HFFc6 (cell line): ENCODE data around the gene CPVL. TPM values are rescaled to one million over a fixed set of nuclear protein-coding genes. Genes with fewer than 3 reads are reported as not detected.

Source experiments
- DNase-seq: peaks from one replicate; pipeline ENCODE4 v3.0.0-alpha.2; 2018
- H3K27ac Mint-ChIP-seq: 2 replicates; pipeline ENCODE4 v1.8.0; 2020; ENCODE audit warnings: mild to moderate bottlenecking, mixed read lengths
- H3K27me3 Mint-ChIP-seq: 2 replicates; pipeline ENCODE4 v1.8.0; 2021; ENCODE audit warnings: mild to moderate bottlenecking, moderate library complexity, mixed read lengths; ENCODE audit not compliant: insufficient read depth
- H3K36me3 Mint-ChIP-seq: 2 replicates; pipeline ENCODE4 v1.8.0; 2021; ENCODE audit warnings: low read depth, mixed read lengths
- H3K4me1 Mint-ChIP-seq: 2 replicates; pipeline ENCODE4 v1.8.0; 2020; ENCODE audit warnings: low read depth, mixed read lengths
- H3K4me3 Mint-ChIP-seq: 2 replicates; pipeline ENCODE4 v1.8.0; 2020; ENCODE audit warnings: mild to moderate bottlenecking, moderate library complexity, mixed read lengths
- H3K9me3 Mint-ChIP-seq: 2 replicates; pipeline ENCODE4 v1.8.0; 2020; ENCODE audit warnings: mild to moderate bottlenecking, mixed read lengths
- CTCF ChIP-seq: fragments of 200-600 bp; sonication (generic); IDR thresholded peaks from 2 replicates; pipeline ENCODE4 v1.5.0; 2021; ENCODE audit warnings: antibody characterized with exemption, mild to moderate bottlenecking
- total RNA-seq, 6 experiments: library from RNA; stranded (reverse); fragmentation: NEBNext Ultra II Directional; extraction: Animal tissue kit (Norgen Biotek cat#: 25700); gene quantifications; 2 replicates in 1 of 6; 3 replicates in 5 of 6; pipeline ENCODE4 v1.2.3, GENCODE V29; 2021

The CPVL gene
- total RNA-seq, 6 experiments from 2014 or later = not detected

- Mint-ChIP-seq H3K27me3 (peaks cover 6% of the 10 kb centered on the region; the same call in 1 of the 2 replicates), H3K4me3 (no peak overlapping the region), H3K36me3 (no peaks in the 10 kb centered on the region), H3K4me1 (no peaks in the 10 kb centered on the region), H3K27ac (no peak overlapping the region), H3K9me3 (no peaks in the 10 kb centered on the region)
- no peak for DNase-seq
- no peak for TF ChIP-seq CTCF
These were observed 38.3 kb upstream of the CPVL start for GRCh38 chr7:29184599-29184998.

DNA sequence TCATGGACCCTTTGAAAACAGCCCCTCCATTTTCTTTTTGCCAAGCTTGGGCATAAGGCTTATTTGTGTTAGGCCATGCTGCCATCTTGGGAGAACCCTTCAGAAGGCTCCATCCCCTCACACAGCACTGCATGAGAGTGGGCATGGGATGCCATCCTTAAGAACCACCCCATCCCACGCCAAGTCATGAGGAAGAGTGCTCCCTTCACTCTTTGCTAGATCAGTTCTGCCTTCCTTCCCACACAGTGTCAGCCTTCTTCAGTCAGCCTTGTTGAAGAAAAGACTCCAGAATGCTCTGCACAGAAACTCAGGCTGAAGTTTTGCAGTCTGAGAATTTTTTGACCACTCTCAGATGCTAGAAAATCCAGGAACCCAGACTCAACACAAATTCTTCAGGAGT is 32.8 kb upstream of the CPVL start:
- Mint-ChIP-seq H3K9me3 (peaks cover 8% of the 10 kb centered on the region), H3K36me3 (no peaks in the 10 kb centered on the region), H3K27me3 (peaks cover 3% of the 10 kb centered on the region), H3K4me1 (no peaks in the 10 kb centered on the region), H3K4me3 (no peak overlapping the region), H3K27ac (no peak overlapping the region)
- no peak for DNase-seq
- no peak for TF ChIP-seq CTCF

DNA sequence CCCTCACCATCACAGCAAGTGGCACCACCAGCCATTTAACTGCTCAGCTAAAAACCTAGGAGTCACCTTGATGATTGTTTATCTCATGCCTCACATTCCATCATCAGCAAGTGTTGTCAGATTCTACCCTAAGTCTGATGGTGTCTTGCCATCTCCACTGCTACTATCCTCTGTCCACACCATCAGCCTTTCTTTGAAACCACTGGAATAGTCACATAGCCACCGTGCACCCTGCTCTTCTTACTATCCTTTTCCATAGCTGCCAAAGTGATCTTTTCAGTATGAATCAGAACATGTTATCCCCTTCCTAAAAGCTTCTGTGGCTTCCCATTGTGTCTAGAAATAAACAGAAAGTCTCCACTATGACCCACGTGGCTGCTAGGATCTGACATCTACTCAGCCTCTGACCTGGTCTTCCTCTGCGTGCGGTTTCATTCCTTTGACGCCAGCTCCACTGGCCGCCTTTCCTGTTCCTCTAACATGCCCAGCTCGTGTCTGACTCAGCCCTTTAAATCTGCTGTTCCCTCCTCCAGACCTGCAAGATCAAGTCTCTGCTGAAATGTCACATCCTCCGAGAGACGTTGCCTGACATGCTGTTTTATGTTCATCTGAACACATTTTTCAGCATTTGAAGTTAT is 31.7 kb upstream of the CPVL start:
- H3K27ac Mint-ChIP-seq = no peak overlapping the region
- H3K27me3 Mint-ChIP-seq = peaks cover 3% of the 10 kb centered on the region
- H3K36me3 Mint-ChIP-seq = no peaks in the 10 kb centered on the region
- H3K4me3 Mint-ChIP-seq = no peak overlapping the region
- H3K4me1 Mint-ChIP-seq = no peaks in the 10 kb centered on the region
- peaks cover 15% of the 10 kb centered on the region for H3K9me3 Mint-ChIP-seq
- TF ChIP-seq CTCF = no peak
- no peak for DNase-seq

DNA sequence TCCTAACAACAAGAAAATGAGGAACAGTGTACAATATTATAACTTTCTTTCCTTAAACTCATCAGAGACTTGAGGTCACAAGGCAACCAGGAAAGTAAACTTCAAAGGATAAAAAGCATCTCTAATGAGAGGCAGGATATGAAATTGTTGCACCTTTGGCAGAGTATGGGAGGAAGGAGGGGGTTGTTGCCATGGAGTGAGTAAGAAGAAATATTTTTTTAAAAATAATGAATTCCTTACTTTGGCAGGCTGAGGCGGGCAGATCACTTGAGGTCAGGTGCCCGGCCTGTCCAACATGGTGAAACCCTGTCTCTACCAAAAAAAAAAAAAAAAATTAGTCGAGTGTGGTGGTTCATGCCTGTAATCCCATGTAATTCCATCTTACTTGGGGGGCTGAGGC is 27.1 kb upstream of the CPVL start:
- DNase-seq = no peak
- Mint-ChIP-seq H3K36me3 (no peaks in the 10 kb centered on the region), H3K27me3 (no peaks in the 10 kb centered on the region; the same call in 1 of the 2 replicates), H3K27ac (no peak overlapping the region), H3K9me3 (peaks cover 15% of the 10 kb centered on the region), H3K4me3 (no peak overlapping the region), H3K4me1 (no peaks in the 10 kb centered on the region)
- no peak for TF ChIP-seq CTCF

DNA sequence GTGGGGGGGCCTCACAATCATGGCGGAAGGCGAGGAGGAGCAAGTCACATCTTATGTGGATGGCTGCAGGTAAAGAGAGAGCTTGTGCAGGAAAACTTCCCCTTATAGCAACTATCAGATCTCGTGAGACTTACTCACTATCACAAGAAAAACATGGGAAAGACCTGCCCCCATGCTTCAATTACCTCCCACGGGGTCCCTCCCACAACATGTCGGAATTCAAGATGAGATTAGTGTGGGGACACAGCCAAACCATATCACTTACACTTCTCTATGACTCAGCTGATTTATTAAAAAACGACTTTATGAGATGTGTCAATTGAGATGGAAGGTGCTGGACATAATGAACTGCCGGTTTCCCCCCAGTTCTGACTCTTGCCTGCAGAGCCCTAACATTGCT is 24.4 kb upstream of the CPVL start:
- H3K36me3 Mint-ChIP-seq = no peaks in the 10 kb centered on the region
- H3K4me1 Mint-ChIP-seq = no peaks in the 10 kb centered on the region
- H3K27me3 Mint-ChIP-seq = no peaks in the 10 kb centered on the region; the same call in 1 of the 2 replicates
- peaks cover 17% of the 10 kb centered on the region for H3K9me3 Mint-ChIP-seq
- DNase-seq = no peak
- H3K27ac Mint-ChIP-seq = no peak overlapping the region
- no peak for TF ChIP-seq CTCF
- H3K4me3 Mint-ChIP-seq = no peak overlapping the region
